HG03520 (cell line): Measurements from ENCODE around the gene DIAPH1.

Source experiments
- ATAC-seq: cut with Tn5 transposase; IDR thresholded peaks from one replicate; pipeline ENCODE4 v1.9.1; 2021; ENCODE audit warnings: mild to moderate bottlenecking, moderate library complexity; ENCODE audit not compliant: unreplicated experiment

The DIAPH1 gene

GRCh38 chr5:141640051-141640415 lies 21.2 kb upstream of the DIAPH1 start:
- ATAC-seq: no peak

- no peak for ATAC-seq
Observed at GRCh38 chr5:141639357-141640050, 20.7 kb upstream of the DIAPH1 start.

GRCh38 chr5:141638771-141639170 lies 20.0 kb upstream of the DIAPH1 start:
- ATAC-seq: no peak

- ATAC-seq: peak; percentile 33
Observed at GRCh38 chr5:141637767-141638419, 19.1 kb upstream of the DIAPH1 start.

GRCh38 chr5:141637123-141637766 lies 18.4 kb upstream of the DIAPH1 start:
- ATAC-seq: peak; percentile 3

GRCh38 chr5:141636413-141637122 lies 17.8 kb upstream of the DIAPH1 start, which contains the start of the genes HDAC3 and RELL2:
Gene HDAC3 (minus strand): TSS chr5:141636849. CDS start chr5:141636790, 59 bp downstream.
Gene RELL2 (plus strand): TSS chr5:141636997. CDS start chr5:141638226, 1,229 bp downstream.
- ATAC-seq: peak; percentile 67

GRCh38 chr5:141636106-141636412 lies 17.3 kb upstream of the DIAPH1 start:
- ATAC-seq: no peak

- no peak for ATAC-seq
Observed at GRCh38 chr5:141635646-141636045, 16.8 kb upstream of the DIAPH1 start.

GRCh38 chr5:141634720-141635119 lies 15.9 kb upstream of the DIAPH1 start:
- no peak for ATAC-seq

GRCh38 chr5:141633871-141634561 lies 15.2 kb upstream of the DIAPH1 start:
- peak; percentile 66 for ATAC-seq

GRCh38 chr5:141632650-141633049 lies 13.8 kb upstream of the DIAPH1 start:
- ATAC-seq: no peak

GRCh38 chr5:141630570-141631140 lies 11.9 kb upstream of the DIAPH1 start:
- ATAC-seq: no peak

- no peak for ATAC-seq
Observed at GRCh38 chr5:141628175-141628788, 9.5 kb upstream of the DIAPH1 start.

GRCh38 chr5:141623611-141624010 lies 4.8 kb upstream of the DIAPH1 start:
- no peak for ATAC-seq

- ATAC-seq: peak; percentile 39
Observed at GRCh38 chr5:141623186-141623585, 4.4 kb upstream of the DIAPH1 start.

- peak; percentile 24 for ATAC-seq
Observed at GRCh38 chr5:141618030-141618803, 583 bp downstream of the DIAPH1 start.

GRCh38 chr5:141617682-141618029 lies 1.1 kb downstream of the DIAPH1 start:
- ATAC-seq: no peak

GRCh38 chr5:141617128-141617527 lies 1.7 kb downstream of the DIAPH1 start:
- ATAC-seq: no peak

GRCh38 chr5:141615991-141616720 lies 2.6 kb downstream of the DIAPH1 start:
- ATAC-seq: no peak
